HG03060 (cell line): Measurements from ENCODE around the gene SCYGR3.

Experiments
- ATAC-seq: cut with Tn5 transposase; IDR thresholded peaks from one replicate; pipeline ENCODE4 v1.9.1; 2021; ENCODE audit warnings: low read depth, moderate number of reproducible peaks; ENCODE audit not compliant: unreplicated experiment

Gene SCYGR3

GRCh38 chr2:227566012-227566411 lies 48.6 kb downstream of the SCYGR3 start:
- ATAC-seq, result no peak

GRCh38 chr2:227565080-227565479 lies 49.6 kb downstream of the SCYGR3 start:
- no peak for ATAC-seq
